HepG2 (cell line): Measurements from ENCODE around the gene PDRG1. TPM values are rescaled to one million over a fixed set of nuclear protein-coding genes. Genes with fewer than 3 reads are reported as not detected.

Source experiments
- AKNA ChIP-seq: sonication (generic); formaldehyde crosslinking; IDR thresholded peaks from 2 replicates; pipeline ENCODE4 v1.4.0; 2020; ENCODE audit warnings: missing genetic modification reagents, borderline replicate concordance
- ATF7 ChIP-seq, 2 experiments: fragments of 450-650 bp in 1 of 2; sonication (generic) in 1 of 2; formaldehyde crosslinking in 1 of 2; IDR thresholded peaks; 2 replicates each; pipeline versions ENCODE4 v1.4.0 to v1.6.1; 2016 to 2020; ENCODE audit warnings: antibody characterized with exemption in 1 of 2, mild to moderate bottlenecking in 1 of 2, missing genetic modification reagents in 1 of 2
- DDIT3 ChIP-seq: sonication (generic); formaldehyde crosslinking; IDR thresholded peaks from 2 replicates; pipeline ENCODE4 v1.4.0; 2020; ENCODE audit warnings: mild to moderate bottlenecking, missing genetic modification reagents
- GLI4 ChIP-seq: sonication (generic); formaldehyde crosslinking; IDR thresholded peaks from 2 replicates; pipeline ENCODE4 v1.5.1; 2020; ENCODE audit warnings: missing genetic modification reagents, mild to moderate bottlenecking, moderate library complexity, borderline replicate concordance
- HDAC2 ChIP-seq: sonication (generic); formaldehyde crosslinking; IDR thresholded peaks from 2 replicates; pipeline ENCODE4 v1.4.0; 2020; ENCODE audit warnings: missing genetic modification reagents
- MEIS1 ChIP-seq: sonication (generic); formaldehyde crosslinking; IDR thresholded peaks from 2 replicates; pipeline ENCODE4 v1.9.0; 2021; ENCODE audit warnings: mild to moderate bottlenecking, missing genetic modification reagents, moderate library complexity, borderline replicate concordance
- NFE2 ChIP-seq: sonication (generic); formaldehyde crosslinking; IDR thresholded peaks from 2 replicates; pipeline ENCODE4 v1.4.0; 2020; ENCODE audit warnings: missing genetic modification reagents
- PITX1 ChIP-seq: sonication (generic); formaldehyde crosslinking; IDR thresholded peaks from 2 replicates; pipeline ENCODE4 v1.5.1; 2020; ENCODE audit warnings: mild to moderate bottlenecking, missing genetic modification reagents
- RBAK ChIP-seq: sonication (generic); formaldehyde crosslinking; IDR thresholded peaks from 2 replicates; pipeline ENCODE4 v1.5.1; 2020; ENCODE audit warnings: mild to moderate bottlenecking, missing genetic modification reagents
- RXRA ChIP-seq: sonication (generic); formaldehyde crosslinking; IDR thresholded peaks from 2 replicates; pipeline ENCODE4 v1.5.1; 2020; ENCODE audit warnings: missing genetic modification reagents
- SETDB1 ChIP-seq: sonication (generic); formaldehyde crosslinking; IDR thresholded peaks from 2 replicates; pipeline ENCODE4 v1.5.1; 2020; ENCODE audit warnings: missing genetic modification reagents, mild to moderate bottlenecking, borderline replicate concordance
- SP1 ChIP-seq, 2 experiments: fragments of 450-650 bp in 1 of 2; sonication (generic) in 1 of 2; formaldehyde crosslinking in 1 of 2; IDR thresholded peaks; 2 replicates each; pipeline versions ENCODE4 v1.4.0 to v1.6.1; 2016 to 2020; ENCODE audit warnings: missing genetic modification reagents in 1 of 2
- ZBTB25 ChIP-seq: IDR thresholded peaks from 2 replicates; pipeline ENCODE4 v1.6.1; 2018; ENCODE audit warnings: missing genetic modification reagents
- ZBTB33 ChIP-seq: sonication (generic); formaldehyde crosslinking; IDR thresholded peaks from 2 replicates; pipeline ENCODE4 v1.4.0; 2020; ENCODE audit warnings: missing genetic modification reagents
- ZNF776 ChIP-seq: sonication (generic); formaldehyde crosslinking; IDR thresholded peaks from 2 replicates; pipeline ENCODE4 v1.4.0; 2020; ENCODE audit warnings: mild to moderate bottlenecking, missing genetic modification reagents
- ZNF780A ChIP-seq: sonication (generic); formaldehyde crosslinking; IDR thresholded peaks from 2 replicates; pipeline ENCODE4 v1.8.0; 2022; ENCODE audit warnings: mild to moderate bottlenecking, missing genetic modification reagents, moderate library complexity
- ZNF784 ChIP-seq: sonication (generic); formaldehyde crosslinking; IDR thresholded peaks from 2 replicates; pipeline ENCODE4 v1.5.1; 2020; ENCODE audit warnings: missing genetic modification reagents, mild to moderate bottlenecking, borderline replicate concordance
- ZSCAN30 ChIP-seq: sonication (generic); formaldehyde crosslinking; IDR thresholded peaks from 2 replicates; pipeline ENCODE4 v1.5.0; 2020; ENCODE audit warnings: mild to moderate bottlenecking, missing genetic modification reagents
- polyA plus RNA-seq, 8 experiments: library from polyadenylated mRNA; depleted of rRNA in 3 of 8; stranded (reverse) in 7 of 8; unstranded in 1 of 8; fragments of >200 nt; fragmentation: Illumina TruSeq in 4 of 8; extraction: Trizol in 4 of 8; gene quantifications; 2 replicates each; pipeline versions ENCODE4 v1.2.1 to v1.2.3, GENCODE V29; 2011 to 2016; ENCODE audit warnings: low read depth in 4 of 8, missing spikeins in 1 of 8, mixed read lengths in 1 of 8; ENCODE audit not compliant: insufficient read depth in 1 of 8
- total RNA-seq, 5 experiments: library from RNA; depleted of rRNA; stranded (reverse); fragments of >200 nt; fragmentation: Illumina TruSeq; extraction: Trizol; gene quantifications; 2 replicates each; pipeline ENCODE4 v1.2.3, GENCODE V29; 2016; ENCODE audit warnings: low read depth in 1 of 5

The PDRG1 gene
- total and polyA plus RNA-seq, 2 of the 13 experiments (the other 11 are each of a cell fraction or from before 2014, with no cell fraction given), result 16.6 to 18.0 TPM

GRCh38 chr20:31968291-31969126 lies 16.7 kb upstream of the PDRG1 start (continued):
- TF ChIP-seq ZNF784 (peak; percentile 100), NFE2 (CRISPR knock-in tag) (peak; percentile 100), SETDB1 (CRISPR knock-in tag) (peak; percentile 98), RBAK (peak; percentile 99), MEIS1 (CRISPR knock-in tag) (peak; percentile 100), ZNF776 (CRISPR knock-in tag) (peak; percentile 100), DDIT3 (peak; percentile 100), HDAC2 (CRISPR knock-in tag) (peak; percentile 100), ZBTB25 (CRISPR knock-in tag) (peak; percentile 100), ZBTB33 (CRISPR knock-in tag) (peak; percentile 98), ZNF780A (CRISPR knock-in tag) (peak; percentile 100), AKNA (CRISPR knock-in tag) (peak; percentile 100), PITX1 (CRISPR knock-in tag) (peak; percentile 100), RXRA (CRISPR knock-in tag) (peak; percentile 99), GLI4 (CRISPR knock-in tag) (peak; percentile 100), ZSCAN30 (CRISPR knock-in tag) (peak; percentile 100), SP1 (IDR thresholded peaks at IDR 0.05) (no peak), SP1 (CRISPR knock-in tag; IDR thresholded peaks at IDR 0.05) (peak; percentile 98), ATF7 (IDR thresholded peaks at IDR 0.05) (no peak), ATF7 (CRISPR knock-in tag; IDR thresholded peaks at IDR 0.05) (peak; percentile 99)
